ENCODE results near the gene CAPN14. TPM values are rescaled to one million over a fixed set of nuclear protein-coding genes. Genes with fewer than 3 reads are reported as not detected.

Gene CAPN14
- total and polyA plus RNA-seq, 2 of the 4 experiments (the other 2 are of a cell fraction): under 0.01 to 0.09 TPM

DNA sequence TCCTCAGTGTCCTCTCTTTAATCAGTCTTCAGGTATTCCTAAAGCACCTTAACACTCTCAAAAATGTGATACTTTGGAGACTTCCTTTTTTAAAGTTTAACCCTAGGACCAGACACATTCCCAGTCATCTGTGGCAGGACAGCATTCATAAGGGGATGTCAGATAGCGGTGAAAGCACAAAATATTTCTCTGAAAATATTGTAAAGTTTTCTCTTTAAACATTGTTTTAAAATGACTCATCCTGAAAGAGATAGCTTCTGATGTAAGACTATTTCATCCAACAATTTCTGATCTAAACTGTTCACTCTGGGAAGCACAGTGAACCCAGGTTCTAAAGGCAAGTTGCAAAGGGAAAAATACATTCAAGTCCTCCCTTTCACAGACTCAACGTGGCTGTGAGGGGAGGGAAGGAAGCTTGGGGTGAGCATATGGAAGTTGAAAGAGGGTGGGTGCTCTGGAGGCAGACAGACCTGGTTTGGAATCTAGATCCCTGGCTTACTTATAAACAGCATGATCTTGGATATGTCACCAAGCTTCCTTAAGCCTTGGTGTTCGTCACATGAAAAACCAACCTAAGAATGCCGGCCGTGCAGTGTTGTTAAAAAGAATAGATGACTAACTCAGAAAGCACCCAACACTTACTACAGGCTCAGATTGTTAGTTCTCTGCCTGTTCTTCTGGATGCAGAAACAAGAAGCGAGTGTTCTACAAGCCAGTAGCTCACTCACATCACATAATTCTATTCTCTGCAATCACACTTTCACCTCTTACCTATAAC lies 91.2 kb downstream of the CAPN14 start:
- Histone ChIP-seq H4K5ac (ENCODE audit: low read depth, low read length) (no peak overlapping the region), H3K79me1 (ENCODE audit: low read depth in 1 of 2, low read length in 2 of 2) (no peaks in the 10 kb centered on the region), H3K9ac (ENCODE audit: low read depth, low read length) (no peak overlapping the region), H3K4ac (ENCODE audit: low read depth, low read length) (no peak overlapping the region), H3K4me3 (ENCODE audit: insufficient read depth, low read depth, low read length) (no peak overlapping the region), H2BK120ac (ENCODE audit: low read depth, low read length) (no peak overlapping the region), H2AK9ac (replicated peaks; ENCODE audit: low read depth, low read length, poor library complexity) (no peak overlapping the region), H3K23ac (ENCODE audit: low read depth, low read length) (no peak overlapping the region), H4K91ac (ENCODE audit: insufficient read depth, low read depth, low read length) (no peak overlapping the region), H4K20me1 (ENCODE audit: insufficient read depth, low read length) (no peaks in the 10 kb centered on the region), H3K27me3 (ENCODE audit: control insufficient read depth, insufficient read depth, low read length) (peaks cover 2% of the 10 kb centered on the region; the same call in 1 of the 2 replicates), H3K4me2 (ENCODE audit: low read depth, low read length) (no peak overlapping the region), H3K36me3 (ENCODE audit: control insufficient read depth, insufficient read depth, low read length) (no peaks in the 10 kb centered on the region), H2BK5ac (ENCODE audit: low read depth, low read length, poor library complexity, severe bottlenecking) (no peak overlapping the region), H3K9me1 (ENCODE audit: insufficient read depth, low read length) (no peaks in the 10 kb centered on the region), H3K56ac (ENCODE audit: extremely low read depth, insufficient read depth, low read length) (no peak overlapping the region), H3K18ac (ENCODE audit: low read depth, low read length) (no peak overlapping the region), H3K27ac (ENCODE audit: insufficient read depth, low read length) (no peak overlapping the region), H3K4me1 (ENCODE audit: control insufficient read depth, insufficient read depth, low read length) (no peaks in the 10 kb centered on the region), H2AK5ac (ENCODE audit: low read depth, low read length) (no peak overlapping the region), H2BK15ac (ENCODE audit: low read depth, low read length) (no peak overlapping the region), H4K8ac (ENCODE audit: low read depth in 2 of 2, low read length in 2 of 2) (no peak overlapping the region), H2AFZ (replicated peaks; ENCODE audit: low read length, poor library complexity) (peak overlapping the region; percentile 26), H3K9me3 (ENCODE audit: control insufficient read depth, insufficient read depth, low read length) (no peaks in the 10 kb centered on the region), H2BK20ac (ENCODE audit: low read depth, low read length) (no peak overlapping the region), H3K14ac (replicated peaks; ENCODE audit: low read depth, low read length) (no peak overlapping the region)
- dilution Hi-C loops (cut with HindIII; ENCODE audit: low sequenced_read_pairs, unreplicated experiment) (no loop called here), intact Hi-C loops (cut with micrococcal nuclease) (no loop called here), in situ Hi-C loops (cut with MboI; ENCODE audit: low sequenced_read_pairs) (no loop called here)
- ChIA-PET CTCF (interaction anchor here (2.1 kb wide), 1 partner anchor 44 kb away, joined by 9 read pairs; no protein-coding TSS in a partner anchor), POLR2A (ENCODE audit: unreplicated experiment) (no interaction called here)
- TF ChIP-seq, protein P1, sequence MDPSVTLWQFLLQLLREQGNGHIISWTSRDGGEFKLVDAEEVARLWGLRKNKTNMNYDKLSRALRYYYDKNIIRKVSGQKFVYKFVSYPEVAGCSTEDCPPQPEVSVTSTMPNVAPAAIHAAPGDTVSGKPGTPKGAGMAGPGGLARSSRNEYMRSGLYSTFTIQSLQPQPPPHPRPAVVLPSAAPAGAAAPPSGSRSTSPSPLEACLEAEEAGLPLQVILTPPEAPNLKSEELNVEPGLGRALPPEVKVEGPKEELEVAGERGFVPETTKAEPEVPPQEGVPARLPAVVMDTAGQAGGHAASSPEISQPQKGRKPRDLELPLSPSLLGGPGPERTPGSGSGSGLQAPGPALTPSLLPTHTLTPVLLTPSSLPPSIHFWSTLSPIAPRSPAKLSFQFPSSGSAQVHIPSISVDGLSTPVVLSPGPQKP (IDR thresholded peaks at IDR 0.05; ENCODE audit: borderline replicate concordance, low read depth, low read length): no peak
- TF ChIP-seq NFE2L2 (IDR thresholded peaks at IDR 0.05; ENCODE audit: low read depth, low read length): no peak
- BruUV-seq (replicated peaks): no TSS peak
- WGBS, 2 experiments (ENCODE audit: extremely low coverage in 2 of 2, insufficient read length in 1 of 2): 17% methylated on average over 1 of the region's 6 CpGs; no CpG with 5 or more reads in 1 of the 2 experiments
- DNase-seq (no peak), ATAC-seq (ENCODE audit: low read depth) (no peak; the same call in 1 of the 2 replicates)
